Measurements from ENCODE around the gene COX6B2. TPM values are rescaled to one million over a fixed set of nuclear protein-coding genes. Genes with fewer than 3 reads are reported as not detected.

Gene COX6B2
- total and polyA plus RNA-seq, 2 of the 13 experiments (the other 11 are each of a cell fraction or from before 2014, with no cell fraction given): 0.21 TPM; not detected in 1

GRCh38 chr19:55377356-55378131, 23.0 kb upstream of the COX6B2 start (continued):
- TF ChIP-seq HMGXB3 (CRISPR knock-in tag; IDR thresholded peaks at IDR 0.05; ENCODE audit: borderline replicate concordance): no peak
- TF ChIP-seq ZFAT (CRISPR knock-in tag; conservative IDR thresholded peaks at IDR 0.05): no peak
- 0 out of 2 replicates have a peak, but pooled peaks have one; percentile 36 for TF ChIP-seq ZMAT3 (CRISPR knock-in tag; conservative IDR thresholded peaks at IDR 0.05)
- no peak for TF ChIP-seq ZNF432 (CRISPR knock-in tag; IDR thresholded peaks at IDR 0.05; ENCODE audit: borderline replicate concordance)
- no peak for TF ChIP-seq SOX6 (IDR thresholded peaks at IDR 0.05)
- TF ChIP-seq SOX6 (CRISPR knock-in tag; IDR thresholded peaks at IDR 0.05): 0 out of 2 replicates have a peak, but pooled peaks have one; percentile 16
- TF ChIP-seq CENPBD1 (CRISPR knock-in tag; IDR thresholded peaks at IDR 0.05; ENCODE audit: borderline replicate concordance, low read depth): no peak
- peak; percentile 68 for TF ChIP-seq CEBPG (CRISPR knock-in tag; IDR thresholded peaks at IDR 0.05)
- no peak for TF ChIP-seq GMEB2 (CRISPR knock-in tag; IDR thresholded peaks at IDR 0.05; ENCODE audit: low read depth)
- TF ChIP-seq RFXAP (CRISPR knock-in tag; IDR thresholded peaks at IDR 0.05; ENCODE audit: borderline replicate concordance): no peak
- peak; percentile 71 for TF ChIP-seq AGO1 (IDR thresholded peaks at IDR 0.05; ENCODE audit: low read depth, low read length, poor library complexity, severe bottlenecking)
- TF ChIP-seq HDAC1 (CRISPR knock-in tag; IDR thresholded peaks at IDR 0.05): peak; percentile 28; the same call in 1 of the 2 replicates
- TF ChIP-seq ZKSCAN5 (CRISPR knock-in tag; IDR thresholded peaks at IDR 0.05): no peak
- TF ChIP-seq MYC (CRISPR knock-in tag; IDR thresholded peaks at IDR 0.05; ENCODE audit: borderline replicate concordance): peak; percentile 65; the same call in 1 of the 2 replicates
- TF ChIP-seq CEBPB (IDR thresholded peaks at IDR 0.05; ENCODE audit: borderline replicate concordance, low read depth, low read length): peak; percentile 74; the same call in 1 of the 2 replicates
- no peak for TF ChIP-seq RNF219 (CRISPR knock-in tag; IDR thresholded peaks at IDR 0.05)
- TF ChIP-seq MXD3 (CRISPR knock-in tag; IDR thresholded peaks at IDR 0.05): peak; percentile 22; the same call in 1 of the 2 replicates
- TF ChIP-seq THAP7 (CRISPR knock-in tag; IDR thresholded peaks at IDR 0.05): peak; percentile 58; the same call in 1 of the 2 replicates
- no peak for TF ChIP-seq KAT8 (CRISPR knock-in tag; IDR thresholded peaks at IDR 0.05)

Measured in HepG2 (cell line).